Astrocyte (in vitro differentiated cells and primary cell): Measurements from ENCODE around the gene TRHDE.

Source experiments
- CTCF ChIP-seq: IDR thresholded peaks from 2 replicates; pipeline ENCODE4 v1.5.1; 2011; ENCODE audit warnings: low read depth, mild to moderate bottlenecking, inconsistent platforms, low read length, moderate library complexity; ENCODE audit not compliant: insufficient read depth
- EZH2 ChIP-seq: IDR thresholded peaks from 2 replicates; pipeline ENCODE4 v1.6.1; 2012; ENCODE audit warnings: mild to moderate bottlenecking, low read length, inconsistent platforms; ENCODE audit not compliant: insufficient read depth

- TF ChIP-seq CTCF (no peak), EZH2 (no peak)
Observed at GRCh38 chr12:72468505-72468904, 196.3 kb downstream of the TRHDE start.
